Astrocyte (in vitro differentiated cells and primary cell): ENCODE results near the gene APLNR.

Experiments used
- CTCF ChIP-seq: IDR thresholded peaks from 2 replicates; pipeline ENCODE4 v1.5.1; 2011; ENCODE audit warnings: low read depth, mild to moderate bottlenecking, inconsistent platforms, low read length, moderate library complexity; ENCODE audit not compliant: insufficient read depth
- EZH2 ChIP-seq: IDR thresholded peaks from 2 replicates; pipeline ENCODE4 v1.6.1; 2012; ENCODE audit warnings: mild to moderate bottlenecking, low read length, inconsistent platforms; ENCODE audit not compliant: insufficient read depth

GRCh38 chr11:57251491-57252104 is 14.5 kb upstream of the APLNR start:
- TF ChIP-seq CTCF: no peak
- no peak for TF ChIP-seq EZH2
